Kidney (tissue), 14 donors: ENCODE results near the gene SPATA17. TPM values are rescaled to one million over a fixed set of nuclear protein-coding genes. Genes with fewer than 3 reads are reported as not detected.

Source experiments
- DNase-seq, 5 donors: peaks; one replicate each; pipeline ENCODE4 v3.0.0-alpha.2; 2013 to 2020
- FAIRE-seq: peaks from 2 replicates; lab custom pipeline; 2012; peaks lifted over from hg19 to GRCh38; lab: Jason Lieb, UNC
- H3K27ac ChIP-seq, 2 donors: one replicate each; pipeline ENCODE4 v1.7.0; 2013; ENCODE audit warnings: low read depth in 2 of 2, low read length in 2 of 2, inconsistent platforms in 1 of 2
- H3K27me3 ChIP-seq: one replicate; pipeline ENCODE4 v1.7.1; 2013; ENCODE audit warnings: low read length, inconsistent platforms; ENCODE audit not compliant: control insufficient read depth, insufficient read depth
- H3K36me3 ChIP-seq, 3 donors: one replicate each; pipeline versions ENCODE4 v1.7.0 to v1.7.1; 2013; ENCODE audit warnings: low read length in 3 of 3, control low read depth in 1 of 3, inconsistent platforms in 1 of 3; ENCODE audit not compliant: insufficient read depth in 3 of 3, control insufficient read depth in 2 of 3
- H3K4me1 ChIP-seq, 3 donors: one replicate each; pipeline versions ENCODE4 v1.7.0 to v1.7.1; 2013; ENCODE audit warnings: low read length in 3 of 3, inconsistent platforms in 1 of 3, low read depth in 1 of 3; ENCODE audit not compliant: control insufficient read depth in 2 of 3, insufficient read depth in 2 of 3
- H3K4me3 ChIP-seq, 3 donors: one replicate each; pipeline versions ENCODE4 v1.7.0 to v1.8.1; 2013; ENCODE audit warnings: low read length in 3 of 3, control low read depth in 1 of 3, inconsistent platforms in 1 of 3
- H3K9ac ChIP-seq, 3 donors: one replicate each; pipeline versions ENCODE4 v1.7.0 to v1.7.1; 2013; ENCODE audit warnings: low read length in 3 of 3, control low read depth in 1 of 3, inconsistent platforms in 1 of 3
- H3K9me3 ChIP-seq, 3 donors: one replicate each; pipeline versions ENCODE4 v1.7.0 to v1.7.1; 2013; ENCODE audit warnings: low read length in 3 of 3, control low read depth in 1 of 3, inconsistent platforms in 1 of 3; ENCODE audit not compliant: control insufficient read depth in 2 of 3, insufficient read depth in 1 of 3
- intact Hi-C: fragments of 100-400 bp; cut with DNase I; formaldehyde crosslinking; loops from one replicate; pipeline ENCODE4 v1.11.1; 2022
- polyA plus RNA-seq: library from polyadenylated mRNA; stranded (reverse); fragments of 350-450 nt; fragmentation: Illumina TruSeq; extraction: RNeasy Lipid Tissue Mini Kit (QIAGEN cat#74804); gene quantifications from one replicate; pipeline ENCODE4 v1.2.3, GENCODE V29; 2014; ENCODE audit warnings: low read depth, low replicate concordance; ENCODE audit not compliant: insufficient read depth
- total RNA-seq: library from RNA; stranded (reverse); fragmentation: NEBNext Ultra II Directional; extraction: Animal tissue kit (Norgen Biotek cat#: 25700); gene quantifications from one replicate; pipeline ENCODE4 v1.2.1, GENCODE V29; 2021
- TF ChIP-seq, protein P1 (sequence below): IDR thresholded peaks from 3 replicates; pipeline ENCODE4 v1.5.1; 2012; ENCODE audit warnings: mild to moderate bottlenecking, moderate library complexity, borderline replicate concordance; ENCODE audit not compliant: insufficient read depth; ENCODE audit errors: extremely low read depth
- donor health status: control.
- donor health status: control.
- donor health status: control.
- donor health status: control.
- donor health status: control.
- donor health status: DM: yes; HTN: yes; CAD: no.
- donor health status: Normal renal cell carcinoma (clear cell type).

Gene SPATA17
- total and polyA plus RNA-seq, 2 donors from 2014 or later: 5.7 to 7.1 TPM

DNA sequence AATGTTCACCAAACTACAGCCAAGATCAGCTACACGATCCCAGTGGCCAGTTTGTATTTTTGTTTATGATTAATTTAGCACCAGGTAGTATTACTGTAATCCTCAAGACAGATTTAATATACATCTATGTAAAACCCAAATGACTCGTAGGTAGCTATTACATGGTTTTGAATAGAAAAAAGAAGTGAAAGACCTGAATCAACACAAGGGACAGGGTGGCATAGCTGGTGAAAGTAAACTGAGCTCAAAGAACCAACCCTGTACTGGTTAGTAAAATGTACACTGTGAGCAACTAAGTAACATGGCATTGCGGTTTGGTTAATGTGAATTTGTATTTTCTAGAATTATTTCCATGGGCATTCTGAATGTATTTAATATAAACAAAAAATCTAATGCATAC, 9.1 kb upstream of the SPATA17 start:
- FAIRE-seq (no peak), DNase-seq (no peak)
- no peak overlapping the region for H3K9ac ChIP-seq
- H3K27ac ChIP-seq: no peak overlapping the region
- TF ChIP-seq, protein P1, sequence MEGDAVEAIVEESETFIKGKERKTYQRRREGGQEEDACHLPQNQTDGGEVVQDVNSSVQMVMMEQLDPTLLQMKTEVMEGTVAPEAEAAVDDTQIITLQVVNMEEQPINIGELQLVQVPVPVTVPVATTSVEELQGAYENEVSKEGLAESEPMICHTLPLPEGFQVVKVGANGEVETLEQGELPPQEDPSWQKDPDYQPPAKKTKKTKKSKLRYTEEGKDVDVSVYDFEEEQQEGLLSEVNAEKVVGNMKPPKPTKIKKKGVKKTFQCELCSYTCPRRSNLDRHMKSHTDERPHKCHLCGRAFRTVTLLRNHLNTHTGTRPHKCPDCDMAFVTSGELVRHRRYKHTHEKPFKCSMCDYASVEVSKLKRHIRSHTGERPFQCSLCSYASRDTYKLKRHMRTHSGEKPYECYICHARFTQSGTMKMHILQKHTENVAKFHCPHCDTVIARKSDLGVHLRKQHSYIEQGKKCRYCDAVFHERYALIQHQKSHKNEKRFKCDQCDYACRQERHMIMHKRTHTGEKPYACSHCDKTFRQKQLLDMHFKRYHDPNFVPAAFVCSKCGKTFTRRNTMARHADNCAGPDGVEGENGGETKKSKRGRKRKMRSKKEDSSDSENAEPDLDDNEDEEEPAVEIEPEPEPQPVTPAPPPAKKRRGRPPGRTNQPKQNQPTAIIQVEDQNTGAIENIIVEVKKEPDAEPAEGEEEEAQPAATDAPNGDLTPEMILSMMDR: no peak
- H3K4me1 ChIP-seq: no peaks in the 10 kb centered on the region
- peaks cover 0 to 4% (median 0%) of the 10 kb centered on the region in 3 donors for H3K36me3 ChIP-seq
- H3K27me3 ChIP-seq: no peaks in the 10 kb centered on the region
- no peak overlapping the region for H3K4me3 ChIP-seq
- intact Hi-C loops: no loop called here
- H3K9me3 ChIP-seq: no peaks in the 10 kb centered on the region

DNA sequence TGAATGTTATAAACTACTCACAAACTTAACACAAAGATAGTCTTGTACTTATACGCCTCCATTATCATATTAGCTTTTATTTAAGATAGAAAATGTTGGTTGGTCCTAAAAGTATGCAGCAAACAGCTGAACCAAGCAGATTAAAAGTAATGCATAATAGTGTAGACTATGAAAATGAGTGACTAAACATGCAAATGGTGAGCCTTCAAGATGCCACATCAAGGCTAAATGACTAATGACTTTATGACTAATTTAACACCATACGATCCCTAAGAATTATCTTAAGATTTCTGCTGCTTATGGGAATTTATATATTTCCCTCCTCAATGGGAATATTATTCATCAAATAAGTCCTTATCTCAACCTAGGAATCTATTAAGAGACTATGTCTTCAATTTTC, 4.8 kb upstream of the SPATA17 start:
- H3K9me3 ChIP-seq: no peaks in the 10 kb centered on the region
- H3K36me3 ChIP-seq: no peaks in the 10 kb centered on the region
- peaks cover 0 to 8% (median 5%) of the 10 kb centered on the region in 3 donors for H3K4me1 ChIP-seq
- H3K9ac ChIP-seq: no peak overlapping the region
- no peaks in the 10 kb centered on the region for H3K27me3 ChIP-seq
- TF ChIP-seq, protein P1: no peak
- FAIRE-seq: no peak
- intact Hi-C loops: no loop called here
- no peak overlapping the region for H3K27ac ChIP-seq
- no peak overlapping the region for H3K4me3 ChIP-seq
- no peak for DNase-seq

DNA sequence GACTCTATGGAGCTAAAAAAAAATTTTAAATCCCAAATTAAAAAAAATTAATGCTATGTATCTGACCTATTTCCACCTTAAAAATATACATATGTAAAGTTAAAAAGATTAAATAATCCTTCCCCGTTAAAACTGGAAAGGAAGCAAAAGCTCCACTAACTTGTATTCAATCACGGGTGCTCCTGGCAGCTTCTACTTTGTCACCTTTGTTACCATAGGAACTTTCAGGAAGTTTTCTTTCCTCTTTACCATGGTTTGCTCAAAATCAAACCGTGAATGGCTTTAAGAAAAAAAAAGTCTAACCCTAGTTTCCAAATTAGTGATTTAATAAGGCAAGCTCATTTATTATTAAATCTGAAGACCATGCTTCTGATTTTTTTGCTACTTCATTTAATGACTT, 3.7 kb upstream of the SPATA17 start:
- Histone ChIP-seq H3K4me1 (peaks cover 0 to 8% (median 5%) of the 10 kb centered on the region in 3 donors), H3K36me3 (no peaks in the 10 kb centered on the region), H3K4me3 (no peak overlapping the region), H3K27me3 (no peaks in the 10 kb centered on the region), H3K27ac (no peak overlapping the region), H3K9me3 (no peaks in the 10 kb centered on the region), H3K9ac (no peak overlapping the region)
- intact Hi-C loops: no loop called here
- FAIRE-seq: no peak
- peak in 1 of 5 donors; percentile 27 for DNase-seq
- TF ChIP-seq, protein P1: no peak

DNA sequence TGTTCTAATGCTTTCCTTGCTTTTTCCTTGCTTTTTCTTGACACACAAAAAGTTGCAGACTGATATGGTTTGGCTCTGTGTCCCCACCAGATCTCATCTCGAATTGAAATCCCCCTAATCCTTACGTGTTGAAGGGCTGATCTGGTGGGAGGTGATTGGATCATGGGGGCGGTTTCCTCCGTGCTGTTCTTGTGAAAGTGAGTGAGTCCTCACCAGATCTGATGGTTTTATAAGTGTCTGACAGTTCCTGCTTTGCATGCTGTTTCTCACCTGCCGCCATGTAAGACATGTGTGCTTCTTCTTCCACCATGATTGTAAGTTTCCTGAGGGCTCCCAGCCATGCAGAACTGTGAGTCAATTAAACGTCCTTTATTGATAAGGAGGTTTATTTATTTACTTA, 11.3 kb downstream of the SPATA17 start:
- Histone ChIP-seq H3K36me3 (no peaks in the 10 kb centered on the region), H3K27ac (no peak overlapping the region), H3K9me3 (no peaks in the 10 kb centered on the region), H3K4me3 (no peak overlapping the region), H3K4me1 (no peaks in the 10 kb centered on the region), H3K9ac (no peak overlapping the region), H3K27me3 (no peaks in the 10 kb centered on the region)
- TF ChIP-seq, protein P1: no peak
- DNase-seq: no peak
- intact Hi-C loops: no loop called here
- no peak for FAIRE-seq
